NCI-H2107 treated with DMSO at 0.1 percent for 48 hours (cell line): ENCODE results near the gene RACK1.

Experiments used
- DNase-seq: peaks from one replicate; lab custom pipeline; 2025; ENCODE audit not compliant: unreplicated experiment; lab: John Stamatoyannopoulos, UW

RACK1 gene

DNA sequence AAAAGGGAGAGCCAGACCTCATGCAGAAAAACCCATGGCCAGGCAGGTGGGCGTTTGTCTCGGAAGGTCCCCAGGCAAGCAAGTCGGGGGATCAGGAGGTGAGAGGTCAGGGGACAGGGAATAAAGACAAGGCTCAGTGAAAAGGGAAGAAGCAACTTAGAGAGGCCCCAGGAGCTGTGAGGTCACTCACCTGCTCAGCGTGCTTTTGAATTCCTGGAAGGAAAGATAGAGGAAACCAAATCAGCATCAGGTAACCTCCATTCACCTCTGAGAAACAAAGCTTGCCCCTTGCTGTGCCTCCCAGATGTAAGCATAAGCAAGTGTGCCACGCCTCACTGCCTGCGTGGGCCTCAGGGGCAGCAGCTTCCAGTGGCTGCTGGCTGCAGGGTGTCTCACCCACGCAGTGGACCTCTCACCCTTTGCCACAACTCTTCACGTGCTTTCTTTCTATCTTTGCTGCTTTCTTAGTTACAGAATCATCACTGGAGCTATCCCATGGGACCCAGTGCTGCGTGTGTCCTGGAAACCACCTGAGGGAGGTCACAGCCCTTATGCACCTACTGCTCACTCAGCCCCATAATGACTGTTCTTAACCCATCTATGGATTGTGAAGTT, 44.7 kb downstream of the RACK1 start:
- no peak for DNase-seq

DNA sequence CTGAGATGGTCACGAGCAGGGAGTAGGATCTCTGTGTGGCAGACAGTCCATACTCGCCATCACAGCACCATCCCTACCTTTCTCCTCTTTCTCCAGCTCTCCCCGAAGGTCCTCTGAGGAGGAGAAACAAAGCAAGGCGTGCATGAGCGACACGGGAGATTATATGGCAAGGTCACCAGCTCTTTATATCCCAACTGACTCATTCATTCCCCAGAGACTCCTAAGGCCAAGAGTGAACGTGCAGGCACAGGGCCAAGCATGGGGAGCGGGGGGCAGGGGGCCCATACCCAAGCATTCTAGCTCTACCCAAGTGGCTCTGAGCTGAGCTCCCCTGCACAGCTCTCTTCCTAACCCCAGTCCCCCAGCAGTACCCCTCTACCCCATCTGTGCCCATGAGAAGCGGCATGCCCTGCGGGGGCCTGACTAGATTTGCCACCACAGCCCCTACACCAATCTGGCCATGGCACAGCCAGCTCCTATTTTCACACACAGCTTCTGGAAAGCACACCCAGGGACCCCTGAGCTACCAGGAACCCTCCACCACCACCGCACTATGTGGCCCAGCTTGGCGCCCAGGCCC, 45.5 kb downstream of the RACK1 start:
- no peak for DNase-seq

- no peak for DNase-seq
Observed at GRCh38 chr5:181197326-181197951, 46.3 kb downstream of the RACK1 start.

- DNase-seq, result no peak
Observed at GRCh38 chr5:181195249-181195761, 48.4 kb downstream of the RACK1 start.

GRCh38 chr5:181194489-181195248, 49.0 kb downstream of the RACK1 start:
- no peak for DNase-seq

GRCh38 chr5:181193656-181194055, 50.0 kb downstream of the RACK1 start:
- DNase-seq, result no peak

- DNase-seq, result no peak
Observed at GRCh38 chr5:181192337-181193046, 51.2 kb downstream of the RACK1 start.

- no peak for DNase-seq
Observed at GRCh38 chr5:181191526-181192336, 52.0 kb downstream of the RACK1 start.

DNA sequence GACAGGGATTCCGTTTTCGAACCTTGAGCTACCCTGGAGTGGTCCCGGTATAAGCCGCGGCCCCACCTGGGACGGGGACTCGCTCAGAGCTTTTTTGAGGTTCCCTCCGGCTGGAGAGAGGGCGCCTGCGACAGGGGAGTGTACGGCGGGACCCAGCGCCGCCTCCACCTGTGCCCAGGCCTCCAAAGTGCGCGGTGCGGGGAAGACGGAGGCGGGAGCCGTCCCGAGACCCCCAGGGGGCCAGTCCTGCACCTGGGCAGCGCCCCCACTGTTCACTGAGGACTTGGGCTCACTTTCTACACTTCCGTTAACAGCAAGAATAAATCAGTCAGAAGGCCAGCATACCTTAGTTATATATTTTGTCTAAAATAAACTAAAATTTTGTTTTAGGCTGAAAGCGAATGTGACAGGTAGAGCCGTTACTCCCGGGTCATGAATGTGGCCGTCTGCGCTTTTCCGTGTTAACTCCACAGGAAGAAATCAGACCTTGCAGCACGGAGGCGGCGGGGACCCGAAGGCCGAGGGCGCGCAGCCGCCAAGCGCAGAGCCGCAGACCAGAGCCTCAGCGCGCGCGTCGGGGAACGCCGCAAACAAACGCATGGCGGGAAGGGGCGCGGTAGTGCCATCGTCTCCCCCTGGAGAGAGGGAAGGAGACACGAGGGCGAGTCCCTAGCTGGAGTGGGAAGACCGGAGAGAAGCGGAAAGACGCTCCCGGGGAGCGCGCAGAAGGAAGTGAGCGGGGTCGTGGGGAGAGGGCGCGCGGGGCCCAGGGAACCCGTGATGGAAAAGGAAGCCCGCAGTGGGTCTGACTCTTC, 52.8 kb downstream of the RACK1 start:
- DNase-seq, result no peak

- no peak for DNase-seq
Observed at GRCh38 chr5:181189962-181190710, 53.6 kb downstream of the RACK1 start.

- DNase-seq, result no peak
Observed at GRCh38 chr5:181189363-181189961, 54.2 kb downstream of the RACK1 start.

- no peak for DNase-seq
Observed at GRCh38 chr5:181188700-181189362, 54.9 kb downstream of the RACK1 start.

GRCh38 chr5:181187500-181188213, 56.0 kb downstream of the RACK1 start:
- no peak for DNase-seq

- DNase-seq, result no peak
Observed at GRCh38 chr5:181186986-181187499, 56.7 kb downstream of the RACK1 start.
